OCI-LY1 (cell line): Measurements from ENCODE around the gene BCL11A.

ENCODE experiments used
- H2AFZ ChIP-seq: fragments of 200-600 bp; sonication (generic), shearing (Covaris generic); 2 replicates; pipeline ENCODE4 v1.6.0; 2014; ENCODE audit warnings: antibody characterized with exemption, mild to moderate bottlenecking, low read length
- H3F3A ChIP-seq: fragments of 200-600 bp; sonication (generic), shearing (Covaris generic); 2 replicates; pipeline ENCODE4 v1.6.0; 2014; ENCODE audit warnings: mild to moderate bottlenecking, antibody characterized with exemption, low read length, moderate library complexity; ENCODE audit not compliant: insufficient read depth
- H3K27ac ChIP-seq: fragments of 200-600 bp; sonication (generic); 2 replicates; pipeline ENCODE4 v1.5.1; 2014; ENCODE audit warnings: low read length, mixed run types, mild to moderate bottlenecking, low read depth; ENCODE audit not compliant: poor library complexity, severe bottlenecking
- H3K27me3 ChIP-seq: fragments of 200-600 bp; sonication (generic); 2 replicates; pipeline ENCODE4 v1.6.0; 2014; ENCODE audit warnings: antibody characterized with exemption, mild to moderate bottlenecking, low read length, moderate library complexity; ENCODE audit not compliant: insufficient read depth
- H3K36me3 ChIP-seq: fragments of 200-600 bp; sonication (generic); 2 replicates; pipeline ENCODE4 v1.6.1; 2014; ENCODE audit warnings: mild to moderate bottlenecking, antibody characterized with exemption, low read length, moderate library complexity, mixed read lengths; ENCODE audit not compliant: insufficient read depth
- H3K4me1 ChIP-seq: fragments of 200-600 bp; sonication (generic); 2 replicates; pipeline ENCODE4 v1.5.1; 2014; ENCODE audit warnings: mild to moderate bottlenecking, low read length, moderate library complexity; ENCODE audit not compliant: insufficient read depth, severe bottlenecking
- H3K4me2 ChIP-seq: fragments of 200-600 bp; sonication (generic), shearing (Covaris generic); 2 replicates; pipeline ENCODE4 v1.6.1; 2014; ENCODE audit warnings: low read length
- H3K4me3 ChIP-seq: fragments of 200-600 bp; sonication (generic); 2 replicates; pipeline ENCODE4 v1.5.1; 2014; ENCODE audit warnings: low read length, low read depth, mild to moderate bottlenecking, mixed read lengths; ENCODE audit not compliant: poor library complexity, severe bottlenecking
- H3K79me2 ChIP-seq: fragments of 200-600 bp; shearing (Covaris generic); 2 replicates; pipeline ENCODE4 v1.6.1; 2016; ENCODE audit warnings: mixed run types, low read length, mixed read lengths; ENCODE audit not compliant: insufficient read depth
- H3K9ac ChIP-seq: fragments of 200-600 bp; sonication (generic), shearing (Covaris generic); 2 replicates; pipeline ENCODE4 v1.6.1; 2014; ENCODE audit warnings: mild to moderate bottlenecking, low read length, mixed read lengths
- H3K9me2 ChIP-seq: fragments of 200-600 bp; sonication (generic), shearing (Covaris generic); 2 replicates; pipeline ENCODE4 v1.6.1; 2014; ENCODE audit warnings: low read depth, mild to moderate bottlenecking, low read length, mixed read lengths
- H3K9me3 ChIP-seq: fragments of 200-600 bp; shearing (Covaris generic); 2 replicates; pipeline ENCODE4 v1.6.1; 2014; ENCODE audit warnings: low read length, mixed read lengths
- H4K20me1 ChIP-seq: fragments of 200-600 bp; sonication (generic), shearing (Covaris generic); 2 replicates; pipeline ENCODE4 v1.6.0; 2016; ENCODE audit warnings: mild to moderate bottlenecking, low read length; ENCODE audit not compliant: insufficient read depth
- CTCF ChIP-seq: fragments of 200-600 bp; sonication (generic), shearing (Covaris generic); IDR thresholded peaks from 2 replicates; pipeline ENCODE4 v1.5.1; 2017; ENCODE audit warnings: mild to moderate bottlenecking, antibody characterized with exemption, low read length, moderate library complexity, mixed read lengths
- EZH2 ChIP-seq: fragments of 200-600 bp; sonication (generic), shearing (Covaris generic); IDR thresholded peaks from 2 replicates; pipeline ENCODE4 v1.8.0; 2017; ENCODE audit warnings: borderline replicate concordance, mixed run types, mild to moderate bottlenecking, antibody characterized with exemption, low read length, moderate library complexity, mixed read lengths

The BCL11A gene

GRCh38 chr2:60544954-60545560 is 8.4 kb downstream of the BCL11A start:
- H3K4me1 ChIP-seq = peaks cover 65% of the 10 kb centered on the region
- no peaks in the 10 kb centered on the region for H3K9me3 ChIP-seq
- H4K20me1 ChIP-seq = no peaks in the 10 kb centered on the region
- H3K27ac ChIP-seq = no peak overlapping the region
- no peaks in the 10 kb centered on the region for H3K27me3 ChIP-seq
- no peaks in the 10 kb centered on the region for H3K79me2 ChIP-seq
- H3K36me3 ChIP-seq = peaks cover 21% of the 10 kb centered on the region; the same call in 1 of the 2 replicates
- TF ChIP-seq CTCF (no peak), EZH2 (no peak)
- H3K9me2 ChIP-seq = no peaks in the 10 kb centered on the region
- H3K9ac ChIP-seq = no peak overlapping the region
- H3K4me2 ChIP-seq = peak overlapping the region; percentile 8; the same call in 1 of the 2 replicates
- no peak overlapping the region for H2AFZ ChIP-seq
- no peak overlapping the region for H3K4me3 ChIP-seq
- no peaks in the 10 kb centered on the region for H3F3A ChIP-seq

- peaks cover 56% of the 10 kb centered on the region for H3K4me1 ChIP-seq
- H3K79me2 ChIP-seq = no peaks in the 10 kb centered on the region
- H3K9me3 ChIP-seq = no peaks in the 10 kb centered on the region
- peak overlapping the region; percentile 8; the same call in 1 of the 2 replicates for H3K4me2 ChIP-seq
- no peaks in the 10 kb centered on the region for H4K20me1 ChIP-seq
- peak overlapping the region; percentile 14 for H3K4me3 ChIP-seq
- H3K9me2 ChIP-seq = no peaks in the 10 kb centered on the region
- TF ChIP-seq EZH2 = no peak
- no peak for TF ChIP-seq CTCF
- H3K27me3 ChIP-seq = no peaks in the 10 kb centered on the region
- H3F3A ChIP-seq = no peaks in the 10 kb centered on the region
- H2AFZ ChIP-seq = no peak overlapping the region
- H3K36me3 ChIP-seq = peaks cover 21% of the 10 kb centered on the region; the same call in 1 of the 2 replicates
- no peak overlapping the region for H3K27ac ChIP-seq
- H3K9ac ChIP-seq = no peak overlapping the region
Observed at GRCh38 chr2:60544062-60544461, 9.4 kb downstream of the BCL11A start.

- Histone ChIP-seq H3K79me2 (no peaks in the 10 kb centered on the region), H3K4me1 (peaks cover 27% of the 10 kb centered on the region), H3K9ac (no peak overlapping the region), H3K4me3 (no peak overlapping the region), H3K36me3 (peaks cover 21% of the 10 kb centered on the region; the same call in 1 of the 2 replicates), H3K27ac (no peak overlapping the region), H3K9me3 (no peaks in the 10 kb centered on the region), H4K20me1 (no peaks in the 10 kb centered on the region), H2AFZ (no peak overlapping the region), H3K27me3 (no peaks in the 10 kb centered on the region), H3K9me2 (no peaks in the 10 kb centered on the region), H3K4me2 (no peak overlapping the region), H3F3A (no peaks in the 10 kb centered on the region)
- no peak for TF ChIP-seq EZH2
Observed at GRCh38 chr2:60541056-60541651, 12.3 kb downstream of the BCL11A start.
